PC-9 (cell line): ENCODE results near the gene PRRX2. TPM values are rescaled to one million over a fixed set of nuclear protein-coding genes. Genes with fewer than 3 reads are reported as not detected.

Experiments
- BruUV-seq: library from RNA; stranded (reverse); fragments of 400-500 nt; replicated peaks from 2 replicates; lab custom pipeline; 2021; lab: Mats Ljungman, UMichigan
- CTCF ChIA-PET: fragments of 300-600 bp; sonication (Branson Sonifier 250); formaldehyde crosslinking; loops from one replicate; lab custom pipeline; 2022; ENCODE audit warnings: antibody characterized with exemption; lab: Charles Lee
- POLR2A ChIA-PET: fragments of 300-600 bp; sonication (Branson Sonifier 250); formaldehyde crosslinking; loops from one replicate; lab custom pipeline; 2022; ENCODE audit warnings: antibody characterized with exemption; ENCODE audit not compliant: unreplicated experiment; lab: Charles Lee
- DNase-seq, 2 experiments: peaks; one replicate each; pipeline versions ENCODE4 v3.0.0 to v3.0.0-alpha.2; 2015 to 2022; ENCODE audit warnings: mixed read lengths in 1 of 2
- H2AFZ ChIP-seq: fragments of 200-600 bp; sonication (generic); 2 replicates; pipeline ENCODE4 v1.8.1; 2017; ENCODE audit warnings: antibody characterized with exemption
- H3F3A ChIP-seq: fragments of 200-600 bp; sonication (generic); 2 replicates; pipeline ENCODE4 v1.8.1; 2017; ENCODE audit warnings: antibody characterized with exemption, mild to moderate bottlenecking, low read depth; ENCODE audit not compliant: insufficient read depth
- H3K27ac ChIP-seq: fragments of 200-600 bp; sonication (generic); 2 replicates; pipeline ENCODE4 v1.6.1; 2016; ENCODE audit warnings: mixed run types
- H3K27me3 ChIP-seq: fragments of 200-600 bp; sonication (generic); 2 replicates; pipeline ENCODE4 v1.6.1; 2016; ENCODE audit warnings: low read depth, mixed run types; ENCODE audit not compliant: insufficient read depth
- H3K36me3 ChIP-seq: fragments of 200-600 bp; sonication (generic); 2 replicates; pipeline ENCODE4 v1.6.1; 2016; ENCODE audit warnings: low read depth, mixed run types
- H3K4me1 ChIP-seq: fragments of 200-600 bp; sonication (generic); replicated peaks from 2 replicates; pipeline ENCODE4 v1.6.1; 2016; ENCODE audit warnings: mixed run types; ENCODE audit not compliant: insufficient read depth
- H3K4me2 ChIP-seq: fragments of 200-600 bp; sonication (generic); 2 replicates; pipeline ENCODE4 v1.6.1; 2017; ENCODE audit warnings: mixed run types
- H3K4me3 ChIP-seq: fragments of 200-600 bp; sonication (generic); 2 replicates; pipeline ENCODE4 v1.6.1; 2016; ENCODE audit warnings: mixed run types
- H3K79me2 ChIP-seq: fragments of 200-600 bp; sonication (generic); 2 replicates; pipeline ENCODE4 v1.6.1; 2017; ENCODE audit warnings: low read depth, mixed run types
- H3K9me2 ChIP-seq: fragments of 200-600 bp; sonication (generic); 2 replicates; pipeline ENCODE4 v1.8.1; 2017; ENCODE audit warnings: mild to moderate bottlenecking; ENCODE audit not compliant: insufficient read depth
- H3K9me3 ChIP-seq: fragments of 200-600 bp; sonication (generic); 2 replicates; pipeline ENCODE4 v1.8.1; 2016; ENCODE audit warnings: low read depth; ENCODE audit not compliant: insufficient read depth
- H4K20me1 ChIP-seq: fragments of 200-600 bp; sonication (generic); 2 replicates; pipeline ENCODE4 v1.8.1; 2017; ENCODE audit not compliant: insufficient read depth
- EZH2 ChIP-seq: fragments of 200-600 bp; sonication (generic); IDR thresholded peaks from 2 replicates; pipeline ENCODE4 v1.8.0; 2017; ENCODE audit warnings: antibody characterized with exemption, low read depth
- intact Hi-C: fragments of 100-400 bp; cut with micrococcal nuclease; formaldehyde crosslinking; loops from one replicate; pipeline ENCODE4 v1.10.0; 2022; ENCODE audit not compliant: unreplicated experiment
- total RNA-seq: library from RNA; stranded (reverse); gene quantifications from 2 replicates; pipeline ENCODE4 v1.2.3, GENCODE V29; 2021
- TF ChIP-seq, protein P1 (sequence below): fragments of 200-600 bp; sonication (generic); conservative IDR thresholded peaks from 2 replicates; pipeline ENCODE4 v1.6.1; 2017; ENCODE audit warnings: mixed run types, antibody characterized with exemption, mild to moderate bottlenecking, moderate library complexity

PRRX2 gene
- total RNA-seq, 1 experiment from 2014 or later = 0.98 TPM

GRCh38 chr9:129713402-129713679 lies 47.9 kb downstream of the PRRX2 start:
- H3K4me3 ChIP-seq = no peak overlapping the region
- H4K20me1 ChIP-seq = no peaks in the 10 kb centered on the region
- no peaks in the 10 kb centered on the region for H3K9me2 ChIP-seq
- H3K27ac ChIP-seq = no peak overlapping the region
- H3K79me2 ChIP-seq = no peaks in the 10 kb centered on the region
- H3K4me2 ChIP-seq = no peak overlapping the region
- BruUV-seq = no TSS peak
- no peak for DNase-seq
- H3K27me3 ChIP-seq = no peaks in the 10 kb centered on the region
- no peaks in the 10 kb centered on the region for H3F3A ChIP-seq
- no peaks in the 10 kb centered on the region for H3K4me1 ChIP-seq
- intact Hi-C loops = no loop called here
- no peaks in the 10 kb centered on the region for H3K9me3 ChIP-seq
- ChIA-PET POLR2A (no interaction called here), CTCF (no interaction called here)
- H2AFZ ChIP-seq = no peak overlapping the region
- TF ChIP-seq, protein P1, sequence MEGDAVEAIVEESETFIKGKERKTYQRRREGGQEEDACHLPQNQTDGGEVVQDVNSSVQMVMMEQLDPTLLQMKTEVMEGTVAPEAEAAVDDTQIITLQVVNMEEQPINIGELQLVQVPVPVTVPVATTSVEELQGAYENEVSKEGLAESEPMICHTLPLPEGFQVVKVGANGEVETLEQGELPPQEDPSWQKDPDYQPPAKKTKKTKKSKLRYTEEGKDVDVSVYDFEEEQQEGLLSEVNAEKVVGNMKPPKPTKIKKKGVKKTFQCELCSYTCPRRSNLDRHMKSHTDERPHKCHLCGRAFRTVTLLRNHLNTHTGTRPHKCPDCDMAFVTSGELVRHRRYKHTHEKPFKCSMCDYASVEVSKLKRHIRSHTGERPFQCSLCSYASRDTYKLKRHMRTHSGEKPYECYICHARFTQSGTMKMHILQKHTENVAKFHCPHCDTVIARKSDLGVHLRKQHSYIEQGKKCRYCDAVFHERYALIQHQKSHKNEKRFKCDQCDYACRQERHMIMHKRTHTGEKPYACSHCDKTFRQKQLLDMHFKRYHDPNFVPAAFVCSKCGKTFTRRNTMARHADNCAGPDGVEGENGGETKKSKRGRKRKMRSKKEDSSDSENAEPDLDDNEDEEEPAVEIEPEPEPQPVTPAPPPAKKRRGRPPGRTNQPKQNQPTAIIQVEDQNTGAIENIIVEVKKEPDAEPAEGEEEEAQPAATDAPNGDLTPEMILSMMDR = no peak
- TF ChIP-seq EZH2 = no peak
- H3K36me3 ChIP-seq = no peaks in the 10 kb centered on the region

DNA sequence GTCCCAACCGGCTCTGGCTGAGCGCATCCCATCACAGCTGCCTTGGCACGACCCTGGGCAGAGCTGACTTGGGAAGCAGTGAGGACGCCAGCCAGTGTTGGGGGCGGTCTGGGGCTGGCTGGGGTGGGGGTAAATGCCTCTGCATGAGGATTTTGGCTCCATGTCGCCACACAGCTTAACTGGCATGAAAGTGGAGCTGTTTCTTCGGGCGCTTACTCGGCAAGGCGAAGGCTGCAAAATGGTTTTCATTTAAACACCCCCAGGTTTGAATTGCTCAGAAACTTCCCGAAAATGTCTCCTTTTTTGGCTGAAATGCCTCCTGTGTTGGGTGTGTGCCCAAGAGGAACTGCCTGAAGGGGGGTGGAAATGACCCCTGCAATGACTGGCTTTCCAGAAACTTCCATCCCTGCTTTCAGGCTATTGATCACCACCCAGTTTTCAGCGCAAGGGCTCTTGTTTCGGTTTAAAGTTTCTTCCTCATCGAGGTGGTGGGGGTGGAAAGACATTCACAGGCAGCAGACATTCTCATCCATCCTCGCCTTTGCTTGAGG lies 49.1 kb downstream of the PRRX2 start:
- Histone ChIP-seq H3K27ac (no peak overlapping the region), H3K4me2 (no peak overlapping the region), H3F3A (no peaks in the 10 kb centered on the region), H3K4me1 (no peaks in the 10 kb centered on the region), H3K9me3 (no peaks in the 10 kb centered on the region), H4K20me1 (no peaks in the 10 kb centered on the region), H3K79me2 (no peaks in the 10 kb centered on the region), H3K9me2 (no peaks in the 10 kb centered on the region), H3K36me3 (no peaks in the 10 kb centered on the region), H3K27me3 (no peaks in the 10 kb centered on the region), H2AFZ (no peak overlapping the region), H3K4me3 (no peak overlapping the region)
- no peak for TF ChIP-seq EZH2
- TF ChIP-seq, protein P1 = no peak
- ChIA-PET CTCF (no interaction called here), POLR2A (no interaction called here)
- DNase-seq = no peak
- BruUV-seq = no TSS peak
- intact Hi-C loops = no loop called here

DNA sequence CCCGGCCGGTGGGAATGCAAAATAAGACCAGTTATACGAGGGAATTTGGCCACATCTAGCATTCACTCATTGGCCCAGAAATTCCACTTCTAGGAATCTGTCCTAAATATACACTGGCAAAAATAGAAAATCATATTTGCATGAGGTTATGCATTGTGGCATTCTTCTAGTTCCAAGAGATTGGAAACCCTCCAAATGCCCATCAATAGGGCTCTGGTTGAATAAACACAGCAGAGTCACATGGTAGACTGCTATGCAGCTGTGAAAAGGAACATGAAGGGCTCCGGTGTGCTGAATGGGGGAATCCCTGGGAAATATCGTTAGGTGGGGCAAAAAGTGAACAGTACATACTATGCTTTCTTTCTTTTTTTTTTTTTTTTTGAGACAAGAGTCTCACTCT lies 50.6 kb downstream of the PRRX2 start:
- intact Hi-C loops = no loop called here
- Histone ChIP-seq H3K4me3 (no peak overlapping the region), H3K4me1 (no peaks in the 10 kb centered on the region), H2AFZ (no peak overlapping the region), H3K9me3 (no peaks in the 10 kb centered on the region), H3F3A (no peaks in the 10 kb centered on the region), H3K36me3 (no peaks in the 10 kb centered on the region), H3K79me2 (no peaks in the 10 kb centered on the region), H3K4me2 (no peak overlapping the region), H3K9me2 (no peaks in the 10 kb centered on the region), H4K20me1 (no peaks in the 10 kb centered on the region), H3K27ac (no peak overlapping the region), H3K27me3 (no peaks in the 10 kb centered on the region)
- ChIA-PET CTCF (interaction anchor here (0.6 to 0.7 kb wide), 3 partner anchors 69 to 307 kb away, joined by 3 to 4 read pairs (median 4); no protein-coding TSS in a partner anchor), POLR2A (interaction anchor here (0.5 kb wide), 1 partner anchor 11 kb away, joined by 3 read pairs; no protein-coding TSS in a partner anchor)
- no peak for TF ChIP-seq EZH2
- TF ChIP-seq, protein P1 = no peak
- DNase-seq = no peak
- BruUV-seq = no TSS peak
